ENCODE data around the gene SEC24D.

GRCh38 chr4:118729287-118730286, 106.3 kb downstream of the SEC24D start:
- no peak for TF ChIP-seq CTCF (IDR thresholded peaks at IDR 0.05)
- TF ChIP-seq ZFX (IDR thresholded peaks at IDR 0.05; ENCODE audit: borderline replicate concordance) = no peak
